Measurements from ENCODE around the gene TPCN2. TPM values are rescaled to one million over a fixed set of nuclear protein-coding genes. Genes with fewer than 3 reads are reported as not detected.

Gene TPCN2
- total and polyA plus RNA-seq, 2 donors from 2014 or later, result 12.9 to 22.4 TPM

DNA sequence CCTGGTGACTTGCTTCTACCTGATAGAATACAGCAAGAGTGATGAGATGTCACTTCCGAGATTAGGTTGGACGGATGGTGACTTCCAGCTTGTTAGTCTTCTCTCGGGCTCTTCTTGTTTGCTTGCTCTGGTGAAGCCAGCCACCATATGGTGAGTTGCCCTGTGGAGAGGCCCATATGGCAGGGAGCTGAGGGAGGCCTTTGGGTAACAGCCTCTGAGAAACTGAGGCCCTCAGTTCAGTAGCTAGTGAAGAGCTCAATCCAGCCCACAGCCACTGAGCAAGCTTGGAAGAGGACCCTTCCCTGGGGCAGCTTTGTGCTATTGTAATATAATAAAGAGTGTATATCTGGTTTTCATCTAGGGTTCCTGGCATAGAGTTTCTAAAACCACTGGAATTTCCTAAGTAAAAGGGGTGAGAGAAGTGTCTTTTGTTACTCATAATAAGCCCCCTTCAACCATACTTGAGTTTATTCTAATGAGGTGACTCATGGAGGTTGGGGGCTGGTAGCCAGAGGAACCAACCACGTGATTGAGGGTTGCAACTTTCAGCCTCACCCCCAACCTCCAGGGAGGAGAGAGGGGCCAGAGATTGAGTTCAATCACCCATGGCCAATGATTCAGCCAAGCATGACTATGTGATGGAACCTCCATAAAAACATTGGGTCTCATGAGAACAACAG is 8.0 kb upstream of the TPCN2 start:
- intact Hi-C loops (cut with DNase I), result no loop called here
- Histone ChIP-seq H3K9me3 (ENCODE audit: control insufficient read depth in 2 of 3, insufficient read depth in 1 of 3, low read length in 3 of 3) (no peaks in the 10 kb centered on the region), H3K27ac (ENCODE audit: low read depth in 2 of 2, low read length in 2 of 2) (no peak overlapping the region), H3K4me3 (ENCODE audit: low read length in 3 of 3) (no peak overlapping the region), H3K27me3 (ENCODE audit: control insufficient read depth, insufficient read depth, low read length) (no peaks in the 10 kb centered on the region), H3K4me1 (ENCODE audit: control insufficient read depth in 2 of 3, insufficient read depth in 2 of 3, low read depth in 1 of 3, low read length in 3 of 3) (peaks cover 0 to 2% (median 0%) of the 10 kb centered on the region in 3 donors), H3K36me3 (ENCODE audit: control insufficient read depth in 2 of 3, insufficient read depth in 3 of 3, low read length in 3 of 3) (no peaks in the 10 kb centered on the region), H3K9ac (ENCODE audit: low read length in 3 of 3) (no peak overlapping the region)
- FAIRE-seq (no peak), DNase-seq (peak in 3 of 5 donors; percentile 31 to 67 (median 46))
- TF ChIP-seq, protein P1, sequence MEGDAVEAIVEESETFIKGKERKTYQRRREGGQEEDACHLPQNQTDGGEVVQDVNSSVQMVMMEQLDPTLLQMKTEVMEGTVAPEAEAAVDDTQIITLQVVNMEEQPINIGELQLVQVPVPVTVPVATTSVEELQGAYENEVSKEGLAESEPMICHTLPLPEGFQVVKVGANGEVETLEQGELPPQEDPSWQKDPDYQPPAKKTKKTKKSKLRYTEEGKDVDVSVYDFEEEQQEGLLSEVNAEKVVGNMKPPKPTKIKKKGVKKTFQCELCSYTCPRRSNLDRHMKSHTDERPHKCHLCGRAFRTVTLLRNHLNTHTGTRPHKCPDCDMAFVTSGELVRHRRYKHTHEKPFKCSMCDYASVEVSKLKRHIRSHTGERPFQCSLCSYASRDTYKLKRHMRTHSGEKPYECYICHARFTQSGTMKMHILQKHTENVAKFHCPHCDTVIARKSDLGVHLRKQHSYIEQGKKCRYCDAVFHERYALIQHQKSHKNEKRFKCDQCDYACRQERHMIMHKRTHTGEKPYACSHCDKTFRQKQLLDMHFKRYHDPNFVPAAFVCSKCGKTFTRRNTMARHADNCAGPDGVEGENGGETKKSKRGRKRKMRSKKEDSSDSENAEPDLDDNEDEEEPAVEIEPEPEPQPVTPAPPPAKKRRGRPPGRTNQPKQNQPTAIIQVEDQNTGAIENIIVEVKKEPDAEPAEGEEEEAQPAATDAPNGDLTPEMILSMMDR (IDR thresholded peaks at IDR 0.05; ENCODE audit: borderline replicate concordance, extremely low read depth, insufficient read depth), result no peak

DNA sequence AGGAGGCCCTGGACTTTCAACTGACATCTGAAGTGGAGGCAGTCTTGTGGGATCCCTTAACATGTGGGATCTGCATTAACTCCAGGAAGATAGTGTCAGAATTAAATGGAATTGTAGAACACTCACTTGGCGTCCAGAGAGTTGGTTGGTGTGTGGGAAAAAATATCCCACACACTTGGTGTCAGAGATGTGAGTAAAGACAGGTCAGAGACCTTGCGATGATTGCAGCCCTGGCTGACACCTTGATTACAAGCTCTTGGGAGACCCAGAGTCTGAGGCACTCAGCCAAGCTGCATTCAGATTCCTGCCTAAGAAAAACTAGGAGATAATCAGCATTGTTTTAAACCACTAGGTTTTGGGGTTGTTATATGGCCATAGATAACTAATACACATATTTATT is 7.2 kb upstream of the TPCN2 start:
- Histone ChIP-seq H3K4me3 (ENCODE audit: low read length in 3 of 3) (no peak overlapping the region), H3K27ac (ENCODE audit: low read depth in 2 of 2, low read length in 2 of 2) (no peak overlapping the region), H3K9me3 (ENCODE audit: control insufficient read depth in 2 of 3, insufficient read depth in 1 of 3, low read length in 3 of 3) (no peaks in the 10 kb centered on the region), H3K9ac (ENCODE audit: low read length in 3 of 3) (no peak overlapping the region), H3K27me3 (ENCODE audit: control insufficient read depth, insufficient read depth, low read length) (no peaks in the 10 kb centered on the region), H3K36me3 (ENCODE audit: control insufficient read depth in 2 of 3, insufficient read depth in 3 of 3, low read length in 3 of 3) (no peaks in the 10 kb centered on the region), H3K4me1 (ENCODE audit: control insufficient read depth in 2 of 3, insufficient read depth in 2 of 3, low read depth in 1 of 3, low read length in 3 of 3) (peaks cover 0 to 2% (median 0%) of the 10 kb centered on the region in 3 donors)
- FAIRE-seq, result no peak
- TF ChIP-seq, protein P1 (IDR thresholded peaks at IDR 0.05; ENCODE audit: borderline replicate concordance, extremely low read depth, insufficient read depth), result no peak
- intact Hi-C loops (cut with DNase I), result no loop called here
- no peak for DNase-seq

DNA sequence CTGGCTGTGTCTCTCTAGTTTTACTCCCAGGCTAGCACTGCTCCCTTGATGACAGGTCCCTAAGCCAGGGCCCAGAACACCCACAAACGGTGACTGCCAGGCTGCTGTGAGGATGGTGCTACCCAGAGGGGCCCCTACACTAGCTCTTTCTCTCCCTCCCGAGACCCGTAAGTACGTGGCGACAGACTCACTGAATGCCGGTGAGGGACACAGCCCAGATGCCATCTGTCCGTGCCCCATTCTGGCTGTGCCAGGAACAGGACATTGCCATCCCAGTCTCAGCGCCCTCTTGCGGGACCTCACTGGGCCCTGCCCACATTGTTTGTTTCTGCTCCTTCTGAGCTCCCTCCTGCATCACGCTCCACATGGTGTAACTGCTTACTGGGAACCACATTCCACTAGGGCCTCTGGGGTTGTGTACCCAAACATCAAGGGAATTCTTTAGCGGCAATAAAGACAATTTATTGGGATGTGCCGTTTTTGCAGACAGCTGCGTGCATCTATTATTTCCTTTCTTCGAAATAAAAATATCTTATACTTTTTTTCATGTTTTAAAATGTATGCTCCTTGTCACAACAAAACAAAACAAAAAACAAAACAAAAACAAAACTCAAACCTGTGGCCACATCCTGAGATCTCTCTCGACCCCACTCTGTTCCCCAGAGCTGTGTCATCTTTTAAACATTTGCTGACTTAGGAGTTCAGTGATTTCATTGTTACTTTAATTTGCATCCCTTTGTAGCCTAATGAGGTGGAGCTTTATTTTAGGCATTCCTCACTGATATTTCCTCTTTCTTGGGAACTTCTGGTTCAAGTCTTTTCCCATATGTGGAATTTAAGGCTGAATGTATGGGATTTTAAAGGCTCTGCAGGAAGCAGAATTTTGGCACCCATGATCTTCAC is 4.4 kb upstream of the TPCN2 start:
- TF ChIP-seq, protein P1 (IDR thresholded peaks at IDR 0.05; ENCODE audit: borderline replicate concordance, extremely low read depth, insufficient read depth), result peak; percentile 54
- Histone ChIP-seq H3K27me3 (ENCODE audit: control insufficient read depth, insufficient read depth, low read length) (no peaks in the 10 kb centered on the region), H3K27ac (ENCODE audit: low read depth in 2 of 2, low read length in 2 of 2) (no peak overlapping the region), H3K36me3 (ENCODE audit: control insufficient read depth in 2 of 3, insufficient read depth in 3 of 3, low read length in 3 of 3) (no peaks in the 10 kb centered on the region), H3K9me3 (ENCODE audit: control insufficient read depth in 2 of 3, insufficient read depth in 1 of 3, low read length in 3 of 3) (no peaks in the 10 kb centered on the region), H3K4me1 (ENCODE audit: control insufficient read depth in 2 of 3, insufficient read depth in 2 of 3, low read depth in 1 of 3, low read length in 3 of 3) (peaks cover 0 to 3% (median 0%) of the 10 kb centered on the region in 3 donors), H3K9ac (ENCODE audit: low read length in 3 of 3) (no peak overlapping the region), H3K4me3 (ENCODE audit: low read length in 3 of 3) (no peak overlapping the region)
- DNase-seq, result peak; percentile 80 to 93 (median 86)
- FAIRE-seq, result no peak
- intact Hi-C loops (cut with DNase I), result no loop called here
